ENCODE results near the gene TRIO.

DNA sequence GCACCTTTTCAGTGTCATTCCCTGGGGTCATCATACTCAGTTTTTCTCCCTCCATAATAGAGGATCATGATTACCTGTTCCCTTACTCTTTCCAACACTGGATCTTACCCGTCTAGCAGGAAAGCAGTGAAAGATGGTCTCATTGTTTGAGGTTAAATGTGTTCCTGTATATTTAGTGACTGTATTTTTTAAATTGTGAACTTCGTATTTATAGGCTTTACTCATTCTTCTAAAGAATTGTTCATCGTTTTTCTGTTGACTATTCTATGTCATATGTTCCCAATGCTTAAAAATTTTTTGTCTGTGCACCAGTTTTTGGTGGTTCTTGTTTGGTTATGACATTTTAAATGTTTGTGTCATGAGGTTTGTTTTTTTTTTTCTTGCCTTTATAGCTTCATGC lies 233.6 kb downstream of the TRIO start:
- TF ChIP-seq, protein P1, sequence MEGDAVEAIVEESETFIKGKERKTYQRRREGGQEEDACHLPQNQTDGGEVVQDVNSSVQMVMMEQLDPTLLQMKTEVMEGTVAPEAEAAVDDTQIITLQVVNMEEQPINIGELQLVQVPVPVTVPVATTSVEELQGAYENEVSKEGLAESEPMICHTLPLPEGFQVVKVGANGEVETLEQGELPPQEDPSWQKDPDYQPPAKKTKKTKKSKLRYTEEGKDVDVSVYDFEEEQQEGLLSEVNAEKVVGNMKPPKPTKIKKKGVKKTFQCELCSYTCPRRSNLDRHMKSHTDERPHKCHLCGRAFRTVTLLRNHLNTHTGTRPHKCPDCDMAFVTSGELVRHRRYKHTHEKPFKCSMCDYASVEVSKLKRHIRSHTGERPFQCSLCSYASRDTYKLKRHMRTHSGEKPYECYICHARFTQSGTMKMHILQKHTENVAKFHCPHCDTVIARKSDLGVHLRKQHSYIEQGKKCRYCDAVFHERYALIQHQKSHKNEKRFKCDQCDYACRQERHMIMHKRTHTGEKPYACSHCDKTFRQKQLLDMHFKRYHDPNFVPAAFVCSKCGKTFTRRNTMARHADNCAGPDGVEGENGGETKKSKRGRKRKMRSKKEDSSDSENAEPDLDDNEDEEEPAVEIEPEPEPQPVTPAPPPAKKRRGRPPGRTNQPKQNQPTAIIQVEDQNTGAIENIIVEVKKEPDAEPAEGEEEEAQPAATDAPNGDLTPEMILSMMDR (IDR thresholded peaks at IDR 0.05), result no peak
- TF ChIP-seq POLR2A (IDR thresholded peaks at IDR 0.05), result no peak
